ENCODE measurements around the gene ZNF77.

GRCh38 chr19:2982561-2982960, 37.8 kb upstream of the ZNF77 start:
- TF ChIP-seq OSR1 (CRISPR knock-in tag; IDR thresholded peaks at IDR 0.05) = no peak
- TF ChIP-seq PATZ1 (CRISPR knock-in tag; IDR thresholded peaks at IDR 0.05; ENCODE audit: borderline replicate concordance) = no peak
- no peak for TF ChIP-seq RARB (CRISPR knock-in tag; IDR thresholded peaks at IDR 0.05)
- no peak for TF ChIP-seq PPARA (CRISPR knock-in tag; IDR thresholded peaks at IDR 0.05; ENCODE audit: borderline replicate concordance)
- no peak for TF ChIP-seq CSRNP3 (CRISPR knock-in tag; IDR thresholded peaks at IDR 0.05)
- TF ChIP-seq ZC3H10 (CRISPR knock-in tag; IDR thresholded peaks at IDR 0.05) = no peak
- TF ChIP-seq BACH2 (CRISPR knock-in tag; IDR thresholded peaks at IDR 0.05; ENCODE audit: borderline replicate concordance) = no peak
- no peak for TF ChIP-seq ZFP30 (CRISPR knock-in tag; IDR thresholded peaks at IDR 0.05)
- no peak for TF ChIP-seq ISL1 (CRISPR knock-in tag; IDR thresholded peaks at IDR 0.05)
- TF ChIP-seq ARNTL (CRISPR knock-in tag; IDR thresholded peaks at IDR 0.05; ENCODE audit: borderline replicate concordance, low read depth) = no peak
- no peak for TF ChIP-seq ZFP3 (CRISPR knock-in tag; IDR thresholded peaks at IDR 0.05)
- no peak for TF ChIP-seq TCF4 (CRISPR knock-in tag; IDR thresholded peaks at IDR 0.05; ENCODE audit: borderline replicate concordance)

Measured in SK-N-SH treated with all-trans-retinoic acid at 6 μM for 48 hours (cell line).